ENCODE results near the gene SNRNP48.

SNRNP48 gene

DNA sequence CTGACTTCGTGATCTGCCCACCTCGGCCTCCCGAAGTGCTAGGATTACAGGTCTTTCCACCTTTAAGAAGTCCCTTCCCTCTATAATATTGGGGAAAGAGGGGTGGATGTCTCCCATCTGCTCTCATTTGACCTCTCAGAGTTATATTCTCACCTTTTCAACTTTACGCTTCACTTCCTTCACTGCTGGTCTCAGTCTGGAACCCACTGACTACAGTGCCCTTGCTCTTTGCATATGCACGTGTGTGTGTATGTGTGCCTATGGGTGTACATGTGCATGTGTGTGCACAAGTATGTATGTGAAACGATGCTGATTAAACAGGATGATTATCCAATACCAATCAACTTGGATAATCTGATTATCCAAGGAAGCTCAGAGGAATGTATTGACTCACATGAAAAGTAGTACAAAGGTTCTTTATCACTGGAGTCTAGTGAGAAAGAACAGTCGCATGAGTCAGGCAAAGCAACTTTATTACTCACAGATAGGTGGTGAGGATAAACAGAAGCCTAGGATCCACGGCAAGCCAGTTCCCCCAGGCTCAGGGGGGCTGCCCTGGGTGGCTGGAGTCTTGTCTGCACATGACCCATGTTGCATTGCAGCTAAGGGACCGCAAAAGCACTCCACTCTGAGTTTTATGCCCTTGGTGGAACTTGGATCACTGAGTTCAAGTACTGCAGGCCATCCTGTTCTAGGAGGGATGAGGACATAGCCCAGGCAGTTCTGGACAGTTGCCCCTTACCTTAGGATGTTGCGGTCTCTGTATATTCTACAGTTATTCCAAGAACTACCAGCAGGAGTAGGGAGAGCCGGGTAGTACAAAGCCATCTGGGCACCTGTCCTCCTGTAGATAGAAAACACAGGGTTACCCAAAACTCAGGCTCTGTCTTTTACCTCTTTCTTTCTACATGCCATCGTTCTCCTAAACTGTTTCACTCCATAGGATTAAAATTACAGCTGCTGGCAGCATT lies 50.9 kb downstream of the SNRNP48 start:
- no peak for DNase-seq (ENCODE audit: low read depth in 2 of 2)

- no peak for DNase-seq (ENCODE audit: low read depth in 2 of 2)
Observed at GRCh38 chr6:7642791-7643190, 52.8 kb downstream of the SNRNP48 start.

DNA sequence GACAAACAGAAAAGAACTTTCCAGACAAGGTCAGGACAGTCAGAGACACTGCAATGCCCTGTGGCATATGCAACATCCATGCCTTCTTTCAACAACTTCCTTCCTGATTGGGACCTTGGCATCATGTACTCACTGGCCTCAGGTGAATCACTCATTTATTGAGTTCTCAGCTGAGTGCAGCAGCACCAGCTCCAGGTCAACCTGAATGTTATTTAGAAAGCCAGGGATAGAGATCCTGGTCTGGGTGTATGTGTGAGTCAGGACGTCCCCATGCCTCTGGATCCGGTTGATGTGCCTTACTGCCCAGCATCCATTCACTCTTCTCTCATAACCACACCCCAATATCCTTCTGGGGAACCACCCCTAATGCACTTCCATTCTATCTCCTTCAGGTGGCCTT lies 54.4 kb downstream of the SNRNP48 start:
- DNase-seq (ENCODE audit: low read depth in 2 of 2): no peak

DNA sequence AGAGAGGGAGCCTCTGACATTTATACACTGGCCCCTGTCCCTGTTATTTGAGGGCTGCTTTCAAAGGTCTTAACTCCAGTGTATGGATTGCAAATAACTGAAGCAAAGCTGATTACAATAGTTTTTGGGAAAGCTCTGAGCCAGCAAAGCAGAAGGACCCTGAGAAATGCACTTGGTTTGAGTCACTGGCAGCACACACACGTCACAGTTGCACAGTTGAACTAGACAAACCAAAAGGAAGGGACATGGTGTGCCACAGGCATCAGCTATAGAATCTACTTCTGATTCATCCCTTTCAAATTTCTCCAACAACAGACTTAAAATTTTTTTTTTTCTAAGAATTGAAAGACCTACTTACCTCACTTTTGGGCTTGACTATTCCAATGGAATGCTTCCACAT lies 56.4 kb downstream of the SNRNP48 start:
- no peak for DNase-seq (ENCODE audit: low read depth in 2 of 2)

DNA sequence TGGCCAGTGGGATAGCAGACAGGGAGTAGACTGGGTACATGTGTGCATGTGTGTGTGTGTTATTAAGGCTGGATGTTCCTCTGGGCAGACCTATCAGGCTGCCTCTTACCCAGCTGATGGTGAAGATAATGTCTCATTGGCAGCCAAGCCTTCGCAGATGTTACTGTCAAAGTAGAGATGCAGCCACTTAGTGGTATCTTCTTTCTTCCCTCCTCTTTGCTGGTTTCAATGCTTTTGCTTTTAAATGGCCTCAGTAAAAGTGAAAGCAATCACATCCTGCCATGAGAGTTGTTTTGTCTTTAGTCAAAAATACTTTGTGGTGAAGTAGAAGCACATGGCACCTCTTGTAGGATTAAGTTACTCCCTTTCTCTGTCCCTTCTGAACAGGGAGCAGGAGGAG lies 57.5 kb downstream of the SNRNP48 start:
- no peak for DNase-seq (ENCODE audit: low read depth in 2 of 2)

DNA sequence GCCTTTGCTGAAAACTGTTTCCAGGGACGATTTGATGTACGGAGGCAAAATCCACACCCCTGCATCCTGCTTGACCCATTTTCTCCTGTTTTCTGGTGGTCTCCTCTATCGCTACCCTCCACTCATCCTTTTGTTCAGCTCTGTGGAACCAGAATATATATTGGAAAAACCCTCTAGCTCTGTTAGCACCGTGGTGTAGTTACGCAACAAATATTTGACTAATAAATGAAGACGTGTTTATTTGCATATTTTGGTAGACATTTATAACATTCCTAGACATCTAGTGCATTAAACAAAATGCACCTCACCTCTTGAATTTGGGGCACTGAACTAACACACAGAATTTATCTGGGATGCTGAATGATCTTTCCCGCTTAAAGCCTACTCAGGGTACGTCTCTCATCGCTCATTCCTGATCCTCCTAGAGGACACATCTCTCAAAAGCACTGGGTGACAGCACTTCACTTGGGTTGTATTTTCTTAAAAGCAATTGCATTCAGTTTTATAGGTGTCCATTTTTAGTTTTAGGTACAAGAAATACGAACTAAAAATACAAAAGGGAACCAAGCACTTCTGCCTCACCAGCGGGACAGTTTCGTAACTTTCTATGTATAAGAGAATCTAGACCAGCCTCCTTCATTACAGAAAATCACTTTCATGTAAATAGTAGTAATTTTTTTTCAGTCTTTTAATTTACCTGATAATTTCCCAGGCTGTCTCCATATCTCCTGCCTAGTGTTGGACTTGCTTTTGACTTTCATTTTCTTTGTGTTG lies 59.2 kb downstream of the SNRNP48 start:
- DNase-seq (ENCODE audit: low read depth in 2 of 2): no peak

DNA sequence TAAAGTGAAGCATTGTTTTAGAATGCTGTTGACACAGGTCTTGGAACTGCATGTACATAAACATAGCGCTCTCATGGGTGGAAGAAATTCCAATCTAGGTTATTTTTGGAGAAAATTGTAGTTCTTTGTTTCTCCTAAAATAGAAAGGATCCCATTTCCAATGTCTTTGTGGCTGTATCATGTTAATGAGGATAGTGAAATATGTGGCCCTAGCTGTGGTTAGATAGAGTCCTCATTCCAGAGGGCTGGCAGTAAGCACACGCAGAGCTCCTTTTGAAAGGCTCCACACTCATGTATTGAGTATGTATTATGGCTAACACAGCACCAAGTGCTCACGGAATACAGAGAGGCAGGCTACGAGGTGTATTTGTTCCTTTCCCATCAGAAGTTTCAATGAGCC lies 60.9 kb downstream of the SNRNP48 start:
- no peak for DNase-seq (ENCODE audit: low read depth in 2 of 2)

DNA sequence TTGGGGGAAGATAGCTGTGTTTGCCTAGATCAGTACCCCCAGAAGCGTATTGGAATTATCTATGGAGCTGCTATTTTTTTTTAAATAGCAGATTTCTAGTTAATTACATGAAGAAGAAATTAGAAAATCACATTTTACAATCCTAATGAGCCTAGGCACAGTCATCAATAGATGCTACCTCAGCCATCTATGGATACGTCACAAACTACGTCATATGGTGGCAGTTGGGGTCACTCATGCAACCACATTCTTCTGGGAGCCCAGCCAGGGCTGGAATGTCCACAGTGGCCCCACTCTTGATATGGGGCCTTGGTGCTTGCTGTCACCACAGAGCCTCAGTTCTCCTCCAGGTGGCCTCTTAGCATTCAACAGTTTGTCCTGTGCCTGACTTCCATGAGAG lies 63.0 kb downstream of the SNRNP48 start:
- no peak for DNase-seq (ENCODE audit: low read depth in 2 of 2)

DNA sequence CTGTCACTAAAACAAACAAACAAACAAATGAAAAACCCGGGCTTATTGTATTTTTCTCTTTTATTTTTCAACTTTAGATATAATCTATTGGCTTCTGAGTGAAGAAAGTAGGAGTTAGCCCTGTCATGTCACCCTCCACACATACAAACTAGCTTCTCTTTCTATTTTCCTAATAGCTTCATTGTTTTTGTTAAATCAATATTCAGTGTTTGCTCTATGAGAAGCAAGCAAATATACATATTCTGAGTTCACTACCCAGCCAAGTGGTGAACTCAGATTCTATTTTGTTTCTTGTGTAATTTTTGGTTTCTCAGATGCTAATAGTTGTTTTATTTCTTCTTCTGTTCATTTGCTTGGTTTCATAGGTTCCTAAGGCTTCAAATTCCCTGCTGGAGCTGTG lies 66.4 kb downstream of the SNRNP48 start:
- no peak for DNase-seq (ENCODE audit: low read depth in 2 of 2)

DNA sequence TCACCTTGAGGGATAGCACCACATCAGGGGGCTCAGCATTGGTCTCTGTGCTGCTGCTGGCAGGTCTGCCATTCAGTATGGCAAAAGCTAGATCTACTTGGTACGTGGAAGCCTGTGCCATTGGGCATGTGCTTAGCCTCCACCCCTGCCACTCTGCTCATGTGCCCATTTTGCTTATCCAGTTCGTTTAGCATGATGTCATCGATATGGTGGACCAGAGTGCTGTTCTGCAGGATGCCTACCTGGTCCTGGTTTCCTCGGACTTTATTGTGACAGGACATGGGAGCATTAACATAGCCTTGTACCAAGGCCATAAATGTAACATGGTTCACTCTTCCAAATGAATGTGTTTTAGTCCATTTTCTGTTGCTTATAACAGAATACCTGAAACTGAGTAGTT lies 68.5 kb downstream of the SNRNP48 start:
- no peak for DNase-seq (ENCODE audit: low read depth in 2 of 2)

DNA sequence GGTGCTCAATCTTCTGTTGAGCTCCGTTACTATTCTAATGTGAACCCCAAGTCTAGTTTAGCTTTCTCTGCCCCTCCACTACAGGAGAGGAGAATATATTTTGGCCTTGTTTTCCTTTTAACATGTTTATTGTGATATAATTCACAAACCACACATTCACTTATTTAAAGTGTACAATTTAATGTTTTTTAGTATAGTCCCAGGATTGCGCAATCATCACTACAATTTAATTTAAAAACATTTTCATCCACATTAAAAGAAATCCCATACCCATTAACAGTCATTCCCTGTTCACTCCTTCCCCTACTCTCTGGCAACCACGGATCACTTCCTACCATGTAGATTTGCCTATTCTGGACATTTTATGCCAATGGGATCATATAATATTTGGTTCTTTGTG lies 71.4 kb downstream of the SNRNP48 start:
- no peak for DNase-seq (ENCODE audit: low read depth in 2 of 2)
